ENCODE data around the gene DDR1. TPM values are rescaled to one million over a fixed set of nuclear protein-coding genes. Genes with fewer than 3 reads are reported as not detected.

The DDR1 gene
- total RNA-seq = 10 to 100 TPM; 16.2 to 17.0 TPM

GRCh38 chr6:30883685-30884520, at the start of gene DDR1:
DDR1 (plus strand) TSS chr6:30884519; CDS start chr6:30888730, 4,211 bp downstream.

GRCh38 chr6:30907758-30908591, 23.7 kb downstream of the DDR1 start, which contains the start of gene GTF2H4:
GTF2H4 (plus strand) TSS chr6:30908207.

GRCh38 chr6:30914076-30914853, 29.9 kb downstream of the DDR1 start, which contains the start of gene VARS2:
VARS2 (plus strand) TSS chr6:30914238; CDS start chr6:30914837, 599 bp downstream.

GRCh38 chr6:30931969-30932645, 47.8 kb downstream of the DDR1 start, which contains the start of gene SFTA2:
SFTA2 (minus strand) TSS chr6:30932170; CDS start chr6:30932096, 74 bp downstream.

GRCh38 chr6:30940361-30940986, 56.2 kb downstream of the DDR1 start, which contains the start of gene MUCL3:
MUCL3 (plus strand) TSS chr6:30940973; CDS start chr6:30941000, 27 bp downstream.

Small RNA genes within 50 kb of the gene (small RNA-seq; reads per million reads assigned to genes)
- gene RF00019 = 0 reads per million in 2 donors

Other genes starting within 250 kb of the DDR1 start
- 1 to 10 TPM; 5.2 to 7.3 TPM for gene C6orf136, start 237.4 kb upstream of the DDR1 start, total RNA-seq
- 10 to 100 TPM; 31.7 to 43.6 TPM for gene DHX16, start 211.5 kb upstream of the DDR1 start, total RNA-seq
- gene PPP1R18, start 197.9 kb upstream of the DDR1 start, total RNA-seq = 10 to 100 TPM; 25.5 to 49.3 TPM
- gene NRM, start 193.5 kb upstream of the DDR1 start, total RNA-seq = 1 to 10 TPM; 4.5 to 10.0 TPM
- 10 to 100 TPM in 1 of 2 donors, 1 to 10 TPM in 1; 6.9 to 11.7 TPM for gene MDC1, start 167.2 kb upstream of the DDR1 start, total RNA-seq
- gene TUBB, start 164.2 kb upstream of the DDR1 start, total RNA-seq = 1,000 to 10,000 TPM in 1 of 2 donors, 100 to 1,000 TPM in 1; 471 to 1,023 TPM
- 100 to 1,000 TPM; 115 to 173 TPM for gene FLOT1, start 141.8 kb upstream of the DDR1 start, total RNA-seq
- gene IER3, start 140.0 kb upstream of the DDR1 start, total RNA-seq = 100 to 1,000 TPM; 106 to 125 TPM
- 10 to 100 TPM; 12.0 to 17.3 TPM for gene GTF2H4, start 23.7 kb downstream of the DDR1 start, total RNA-seq
- 10 to 100 TPM; 19.3 to 24.8 TPM for gene VARS2, start 29.7 kb downstream of the DDR1 start, total RNA-seq
- not detected for gene SFTA2, start 47.7 kb downstream of the DDR1 start, total RNA-seq
- not detected for gene MUCL3, start 56.5 kb downstream of the DDR1 start, total RNA-seq
- gene MUC21, start 99.2 kb downstream of the DDR1 start, total RNA-seq = not detected
- not detected for gene MUC22, start 126.0 kb downstream of the DDR1 start, total RNA-seq
- not detected for gene C6orf15, start 228.1 kb downstream of the DDR1 start, total RNA-seq
- gene PSORS1C1, start 230.3 kb downstream of the DDR1 start, total RNA-seq = under 1 TPM; under 0.01 to 0.67 TPM
- gene CDSN, start 235.9 kb downstream of the DDR1 start, total RNA-seq = under 1 TPM in 1 of 2 donors, not detected in 1; under 0.01 TPM

Data from melanocyte of skin (primary cell).